HL-60 (cell line): Measurements from ENCODE around the gene GAREM1.

Experiments
- CTCF ChIP-seq: IDR thresholded peaks from one replicate; pipeline ENCODE4 v1.5.1; 2011; ENCODE audit warnings: low read length, control low read depth, inconsistent platforms; ENCODE audit not compliant: insufficient read depth
- REST ChIP-seq: IDR thresholded peaks from 2 replicates; pipeline ENCODE4 v1.6.1; 2012; ENCODE audit warnings: low read depth; ENCODE audit not compliant: insufficient replicate concordance

GRCh38 chr18:32460171-32460731 lies 10.4 kb downstream of the GAREM1 start:
- TF ChIP-seq CTCF (no peak), REST (no peak)
